Ovary (tissue), 9 donors: ENCODE results near the gene GLI1. TPM values are rescaled to one million over a fixed set of nuclear protein-coding genes. Genes with fewer than 3 reads are reported as not detected.
"Not testable (repeated sequence)": the region's sequence is repeated elsewhere in the genome, so short reads cannot be mapped to it uniquely, and the experiment has no call there.

Source experiments
- DNase-seq, 5 donors: peaks; one replicate each; pipeline ENCODE4 v3.0.0-alpha.2; 2019 to 2020
- H3K27ac ChIP-seq, 2 donors: fragments of 200-600 bp; one replicate each; pipeline versions ENCODE4 v1.5.1 to v1.8.0; 2019 to 2022
- H3K27me3 ChIP-seq: fragments of 200-600 bp; one replicate; pipeline ENCODE4 v1.8.0; 2022
- H3K36me3 ChIP-seq: fragments of 200-600 bp; sonication (generic); one replicate; pipeline ENCODE4 v1.5.1; 2019
- H3K4me1 ChIP-seq: one replicate; pipeline ENCODE4 v1.8.1; 2013; ENCODE audit warnings: mild to moderate bottlenecking, moderate library complexity; ENCODE audit not compliant: insufficient read depth
- H3K4me3 ChIP-seq: fragments of 200-600 bp; sonication (generic); one replicate; pipeline ENCODE4 v1.5.1; 2017
- H3K9me3 ChIP-seq, 2 donors: fragments of 200-600 bp in 1 of 2; sonication (generic) in 1 of 2; one replicate each; pipeline versions ENCODE4 v1.5.1 to v1.8.1; 2013 to 2019; ENCODE audit warnings: mild to moderate bottlenecking in 1 of 2, moderate library complexity in 1 of 2
- EP300 ChIP-seq: sonication (generic); formaldehyde crosslinking; IDR thresholded peaks from one replicate; pipeline ENCODE4 v1.6.1; 2017; ENCODE audit warnings: antibody characterized with exemption
- POLR2A ChIP-seq: fragments of 450-650 bp; IDR thresholded peaks from one replicate; pipeline ENCODE4 v1.6.1; 2017; ENCODE audit warnings: antibody characterized with exemption, mild to moderate bottlenecking, moderate library complexity
- WGBS, 3 donors: extraction: QIAGEN DNeasy Blood & Tissue Kit in 1 of 3; methylation state at CpG; one replicate each; pipeline versions ENCODE4 v1.1.5 to v1.1.7; 2013 to 2017; 5-methylcytosine and 5-hydroxymethylcytosine counted together
- intact Hi-C, 4 donors: fragments of 100-400 bp; cut with DNase I; formaldehyde crosslinking; loops; one replicate each; pipeline versions ENCODE4 v1.11.0 to v1.15.1; 2022 to 2023
- polyA plus RNA-seq, 2 donors: library from polyadenylated mRNA; stranded (reverse); fragments of 200-250 nt in 1 of 2; fragments of 350-450 nt in 1 of 2; fragmentation: Illumina TruSeq in 1 of 2; extraction: RNeasy Lipid Tissue Mini Kit (QIAGEN cat#74804) in 1 of 2; gene quantifications; one replicate each; pipeline ENCODE4 v1.2.3, GENCODE V29; 2013 to 2014
- total RNA-seq, 7 donors: library from RNA; depleted of rRNA in 2 of 7; stranded (reverse); fragments of >200 nt in 2 of 7; fragmentation: NEBNext Ultra II Directional in 3 of 7; extraction: Animal tissue kit (Norgen Biotek cat#: 25700) in 3 of 7; gene quantifications; one replicate each; pipeline versions ENCODE4 v1.1.0 to v1.2.4, GENCODE V29; 2016 to 2023
- TF ChIP-seq, protein P1 (sequence below), 3 donors: fragments of 450-650 bp in 2 of 3; fragments of 200-600 bp in 1 of 3; IDR thresholded peaks; one replicate each; pipeline versions ENCODE4 v1.5.1 to v1.8.0; 2016 to 2022; ENCODE audit warnings: antibody characterized with exemption in 3 of 3, mild to moderate bottlenecking in 1 of 3
- donor health status: DM: no; HTN: no; CAD: no; lungs with moderate emphysema.
- donor health status: DM: no; HTN: no; CAD: no.
- donor health status: Bipolar disorder and iron deficiency.
- donor health status: DM: yes; HTN: yes; CAD: no.
- donor health status: DM: no; HTN: no; CAD: no.
- donor health status: DM: yes; HTN: yes; CAD: no.

The GLI1 gene
- total and polyA plus RNA-seq, 9 donors, result 0.48 to 4.1 (median 1.5) TPM; not detected in 1

DNA sequence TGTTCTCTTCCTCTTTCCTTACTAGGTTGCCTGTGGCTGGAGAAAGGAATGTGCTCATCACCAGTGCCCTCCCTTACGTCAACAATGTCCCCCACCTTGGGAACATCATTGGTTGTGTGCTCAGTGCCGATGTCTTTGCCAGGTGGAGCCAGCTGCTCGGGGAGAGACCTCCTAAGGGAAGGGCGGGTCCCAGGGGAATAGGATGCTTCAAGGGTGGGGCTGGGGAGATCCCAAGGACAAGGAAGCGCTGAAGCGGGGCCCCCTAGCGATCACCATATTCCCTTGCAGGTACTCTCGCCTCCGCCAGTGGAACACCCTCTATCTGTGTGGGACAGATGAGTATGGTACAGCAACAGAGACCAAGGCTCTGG is 38.5 kb downstream of the GLI1 start:
- DNase-seq, result no peak
- no peaks in the 10 kb centered on the region for H3K4me1 ChIP-seq
- no peak overlapping the region for H3K27ac ChIP-seq
- no peak for TF ChIP-seq EP300
- TF ChIP-seq, protein P1, sequence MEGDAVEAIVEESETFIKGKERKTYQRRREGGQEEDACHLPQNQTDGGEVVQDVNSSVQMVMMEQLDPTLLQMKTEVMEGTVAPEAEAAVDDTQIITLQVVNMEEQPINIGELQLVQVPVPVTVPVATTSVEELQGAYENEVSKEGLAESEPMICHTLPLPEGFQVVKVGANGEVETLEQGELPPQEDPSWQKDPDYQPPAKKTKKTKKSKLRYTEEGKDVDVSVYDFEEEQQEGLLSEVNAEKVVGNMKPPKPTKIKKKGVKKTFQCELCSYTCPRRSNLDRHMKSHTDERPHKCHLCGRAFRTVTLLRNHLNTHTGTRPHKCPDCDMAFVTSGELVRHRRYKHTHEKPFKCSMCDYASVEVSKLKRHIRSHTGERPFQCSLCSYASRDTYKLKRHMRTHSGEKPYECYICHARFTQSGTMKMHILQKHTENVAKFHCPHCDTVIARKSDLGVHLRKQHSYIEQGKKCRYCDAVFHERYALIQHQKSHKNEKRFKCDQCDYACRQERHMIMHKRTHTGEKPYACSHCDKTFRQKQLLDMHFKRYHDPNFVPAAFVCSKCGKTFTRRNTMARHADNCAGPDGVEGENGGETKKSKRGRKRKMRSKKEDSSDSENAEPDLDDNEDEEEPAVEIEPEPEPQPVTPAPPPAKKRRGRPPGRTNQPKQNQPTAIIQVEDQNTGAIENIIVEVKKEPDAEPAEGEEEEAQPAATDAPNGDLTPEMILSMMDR (IDR thresholded peaks at IDR 0.05), result no peak
- H3K9me3 ChIP-seq, result no peaks in the 10 kb centered on the region
- no peaks in the 10 kb centered on the region for H3K36me3 ChIP-seq
- no peaks in the 10 kb centered on the region for H3K27me3 ChIP-seq
- intact Hi-C loops, result no loop called here
- no peak overlapping the region for H3K4me3 ChIP-seq
- 68 to 83% (median 71%) methylated on average over 9 of the region's 9 CpGs for WGBS, 3 donors

DNA sequence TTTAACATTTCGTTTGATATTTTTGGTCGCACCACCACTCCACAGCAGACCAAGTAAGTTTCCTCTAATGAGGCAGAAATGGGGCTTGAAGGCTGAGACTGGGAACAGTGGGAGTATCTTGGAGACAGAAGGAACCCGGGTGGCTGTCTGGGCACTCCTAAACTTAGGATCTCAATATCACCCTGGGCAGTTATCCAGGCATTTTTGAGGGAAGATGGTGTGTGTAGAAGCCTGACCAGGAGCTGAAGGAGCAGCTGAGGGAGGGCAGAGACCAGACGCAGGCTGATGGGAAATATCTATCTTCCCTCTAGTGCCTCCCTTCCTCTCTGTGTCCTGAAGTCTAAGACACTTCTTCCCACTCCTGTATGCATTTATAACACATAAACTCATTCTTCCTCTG is 39.0 kb downstream of the GLI1 start:
- 87 to 96% (median 91%) methylated on average over 4 of the region's 4 CpGs for WGBS, 3 donors
- Histone ChIP-seq H3K27me3 (no peaks in the 10 kb centered on the region), H3K9me3 (no peaks in the 10 kb centered on the region), H3K4me3 (no peak overlapping the region), H3K27ac (no peak overlapping the region), H3K36me3 (no peaks in the 10 kb centered on the region), H3K4me1 (no peaks in the 10 kb centered on the region)
- intact Hi-C loops, result no loop called here
- DNase-seq, result no peak
- TF ChIP-seq, protein P1 (IDR thresholded peaks at IDR 0.05), result no peak
- no peak for TF ChIP-seq EP300

DNA sequence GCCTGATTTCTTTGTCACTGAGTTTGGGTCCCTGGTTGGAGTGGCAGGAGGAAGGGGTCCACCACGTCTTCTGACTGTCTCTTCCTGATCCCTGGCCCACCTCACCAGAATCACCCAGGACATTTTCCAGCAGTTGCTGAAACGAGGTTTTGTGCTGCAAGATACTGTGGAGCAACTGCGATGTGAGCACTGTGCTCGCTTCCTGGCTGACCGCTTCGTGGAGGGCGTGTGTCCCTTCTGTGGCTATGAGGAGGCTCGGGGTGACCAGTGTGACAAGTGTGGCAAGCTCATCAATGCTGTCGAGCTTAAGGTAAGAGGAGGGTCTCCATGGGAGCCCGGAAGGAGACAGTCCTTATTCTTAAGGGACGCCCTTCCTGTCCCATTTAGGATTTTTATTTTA is 40.6 kb downstream of the GLI1 start:
- WGBS, 3 donors, result 94 to 96% (median 95%) methylated on average over 11 of the region's 11 CpGs
- no peaks in the 10 kb centered on the region for H3K4me1 ChIP-seq
- no peaks in the 10 kb centered on the region for H3K36me3 ChIP-seq
- no peaks in the 10 kb centered on the region for H3K27me3 ChIP-seq
- intact Hi-C loops, result no loop called here
- TF ChIP-seq EP300 (no peak), POLR2A (no peak)
- TF ChIP-seq, protein P1 (IDR thresholded peaks at IDR 0.05), result no peak
- no peaks in the 10 kb centered on the region for H3K9me3 ChIP-seq
- no peak overlapping the region for H3K27ac ChIP-seq
- no peak overlapping the region for H3K4me3 ChIP-seq
- DNase-seq, result no peak

DNA sequence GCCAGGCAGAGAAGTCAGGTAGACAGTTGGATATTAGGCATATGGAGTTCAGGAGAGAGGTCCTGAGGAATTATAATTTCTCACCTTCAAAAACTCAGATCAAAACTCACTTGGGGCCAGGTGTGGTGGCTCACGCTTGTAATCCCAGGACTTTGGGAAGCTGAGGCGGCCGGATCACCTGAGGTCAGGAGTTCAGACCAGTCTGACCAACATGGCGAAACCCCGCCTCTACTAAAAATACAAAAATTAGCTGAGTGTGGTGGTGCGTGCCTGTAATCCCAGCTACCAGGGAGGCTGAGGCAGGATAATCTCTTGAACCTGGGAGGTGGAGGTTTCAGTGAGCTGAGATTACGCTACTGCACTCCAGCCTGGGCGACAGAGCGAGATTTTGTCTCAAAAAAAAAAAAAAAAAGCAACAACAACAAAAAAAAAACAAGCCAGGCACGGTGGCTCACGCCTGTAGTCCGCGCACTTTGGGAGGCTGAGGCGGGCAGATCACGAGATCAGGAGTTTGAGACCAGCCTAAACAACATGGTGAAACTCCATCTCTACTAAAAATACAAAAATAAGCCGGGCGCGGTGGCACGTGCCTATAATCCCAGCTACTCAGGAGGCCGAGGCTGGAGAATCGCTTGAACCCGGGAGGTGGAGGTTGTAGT is 42.9 kb downstream of the GLI1 start:
- H3K9me3 ChIP-seq, H3K27me3 ChIP-seq, H3K27ac ChIP-seq, H3K36me3 ChIP-seq, DNase-seq, H3K4me3 ChIP-seq, H3K4me1 ChIP-seq, intact Hi-C loops: not testable (repeated sequence)
- 94 to 95% (median 95%) methylated on average over 22 of the region's 22 CpGs for WGBS, 3 donors

DNA sequence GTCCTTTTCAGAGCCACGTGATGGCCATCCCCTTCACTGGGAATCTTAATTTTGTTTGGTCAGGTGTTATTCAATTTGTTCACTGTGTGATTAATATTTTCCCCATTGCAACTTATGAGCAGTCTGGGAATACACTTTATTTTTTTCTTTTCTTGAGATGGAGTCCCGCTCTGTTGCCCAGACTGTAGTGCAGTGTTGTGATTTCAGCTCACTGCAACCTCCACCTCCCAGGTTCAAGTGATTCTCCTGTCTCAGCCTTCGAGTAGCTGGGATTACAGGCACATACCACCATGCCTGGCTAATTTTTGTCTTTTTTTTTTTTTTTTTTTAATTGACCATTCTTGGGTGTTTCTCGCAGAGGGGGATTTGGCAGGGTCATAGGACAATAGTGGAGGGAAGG is 47.0 kb downstream of the GLI1 start:
- intact Hi-C loops, H3K9me3 ChIP-seq, H3K4me1 ChIP-seq, DNase-seq, H3K36me3 ChIP-seq, H3K4me3 ChIP-seq, H3K27ac ChIP-seq, H3K27me3 ChIP-seq: not testable (repeated sequence)
- 87 to 99% (median 98%) methylated on average over 4 of the region's 4 CpGs for WGBS, 3 donors

DNA sequence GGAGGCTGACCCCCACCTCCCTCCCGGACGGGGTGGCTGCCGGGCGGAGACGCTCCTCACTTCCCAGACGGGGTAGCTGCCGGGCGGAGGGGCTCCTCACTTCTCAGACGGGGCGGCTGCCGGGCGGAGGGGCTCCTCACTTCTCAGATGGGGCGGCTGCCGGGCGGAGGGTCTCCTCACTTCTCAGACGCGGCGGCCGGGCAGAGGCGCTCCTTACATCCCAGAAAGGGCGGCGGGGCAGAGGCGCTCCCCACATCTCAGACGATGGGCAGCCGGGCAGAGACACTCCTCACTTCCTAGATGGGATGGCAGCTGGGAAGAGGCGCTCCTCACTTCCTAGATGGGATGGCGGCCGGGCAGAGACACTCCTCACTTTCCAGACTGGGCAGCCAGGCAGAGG is 48.2 kb downstream of the GLI1 start:
- H3K4me1 ChIP-seq, H3K36me3 ChIP-seq, H3K4me3 ChIP-seq, H3K27me3 ChIP-seq, DNase-seq, intact Hi-C loops, H3K9me3 ChIP-seq, H3K27ac ChIP-seq: not testable (repeated sequence)
- 97% methylated on average over 17 to 22 of the region's 28 CpGs for WGBS, 3 donors
